Transverse colon (tissue), 4 donors: Measurements from ENCODE around the gene FBXO31. TPM values are rescaled to one million over a fixed set of nuclear protein-coding genes. Genes with fewer than 3 reads are reported as not detected.

Experiments
- DNase-seq: peaks from one replicate; pipeline ENCODE4 v3.0.0-alpha.2; 2019
- H3K27ac ChIP-seq, 4 donors: fragments of 200-600 bp; sonication (generic); 2 replicates each; pipeline ENCODE4 v1.5.1; 2016 to 2018; ENCODE audit warnings: inconsistent platforms in 4 of 4
- H3K27me3 ChIP-seq: fragments of 200-600 bp; sonication (generic); 2 replicates; pipeline ENCODE4 v1.5.1; 2017; ENCODE audit warnings: inconsistent platforms
- H3K36me3 ChIP-seq, 4 donors: fragments of 200-600 bp; sonication (generic); 2 replicates each; pipeline ENCODE4 v1.5.1; 2017 to 2019; ENCODE audit warnings: inconsistent platforms in 4 of 4
- H3K4me1 ChIP-seq, 4 donors: fragments of 200-600 bp; sonication (generic); 2 replicates each; pipeline ENCODE4 v1.5.1; 2017 to 2020; ENCODE audit warnings: inconsistent platforms in 4 of 4
- H3K4me3 ChIP-seq, 4 donors: fragments of 200-600 bp; sonication (generic); 1 replicate in 1 of 4; 2 replicates in 3 of 4; pipeline versions ENCODE4 v1.5.1 to v1.6.1; 2017 to 2019; ENCODE audit warnings: inconsistent platforms in 4 of 4
- H3K9me3 ChIP-seq, 2 donors: fragments of 200-600 bp; sonication (generic); 2 replicates each; pipeline ENCODE4 v1.5.1; 2017 to 2019; ENCODE audit warnings: inconsistent platforms in 2 of 2
- EP300 ChIP-seq: sonication (generic); formaldehyde crosslinking; IDR thresholded peaks from one replicate; pipeline ENCODE4 v1.6.1; 2017; ENCODE audit warnings: antibody characterized with exemption, low read depth
- POLR2A ChIP-seq: fragments of 450-650 bp; IDR thresholded peaks from one replicate; pipeline ENCODE4 v1.6.1; 2016; ENCODE audit warnings: antibody characterized with exemption, mild to moderate bottlenecking, moderate library complexity
- POLR2AphosphoS5 ChIP-seq, 3 donors: sonication (generic); formaldehyde crosslinking; IDR thresholded peaks; one replicate each; pipeline ENCODE4 v1.6.1; 2016; ENCODE audit warnings: antibody characterized with exemption in 3 of 3
- WGBS, 2 donors: methylation state at CpG; one replicate each; pipeline ENCODE4 v1.1.5; 2018; ENCODE audit warnings: low coverage in 1 of 2; 5-methylcytosine and 5-hydroxymethylcytosine counted together
- in situ Hi-C, 4 donors: fragments of 200-750 bp; cut with MboI; loops; one replicate each; pipeline versions ENCODE4 v1.15.0 to v1.15.1; 2017; ENCODE audit warnings: low sequenced_read_pairs in 3 of 4, low pct_ligation_motif_present in 1 of 4, low pct_unique_long_range_greater_than_20kb in 1 of 4
- intact Hi-C: fragments of 100-400 bp; cut with DNase I; formaldehyde crosslinking; loops from one replicate; pipeline ENCODE4 v1.15.1; 2023; ENCODE audit warnings: low total_unique reads
- total RNA-seq, 4 donors: library from RNA; depleted of rRNA; stranded (reverse); fragments of >200 nt; gene quantifications; one replicate each; pipeline ENCODE4 v1.1.0, GENCODE V29; 2016
- TF ChIP-seq, protein P1 (sequence below), 5 experiments: fragments of 200-600 bp in 3 of 5; fragments of 450-650 bp in 2 of 5; sonication (generic) in 3 of 5; IDR thresholded peaks; 1 replicate in 2 of 5; 2 replicates in 3 of 5; pipeline ENCODE4 v1.5.1; 2016 to 2017; ENCODE audit warnings: antibody characterized with exemption in 5 of 5, inconsistent platforms in 3 of 5, mild to moderate bottlenecking in 2 of 5, moderate library complexity in 1 of 5

Gene FBXO31
- total RNA-seq, 4 donors from 2014 or later: 83.6 to 403 (median 224) TPM

DNA sequence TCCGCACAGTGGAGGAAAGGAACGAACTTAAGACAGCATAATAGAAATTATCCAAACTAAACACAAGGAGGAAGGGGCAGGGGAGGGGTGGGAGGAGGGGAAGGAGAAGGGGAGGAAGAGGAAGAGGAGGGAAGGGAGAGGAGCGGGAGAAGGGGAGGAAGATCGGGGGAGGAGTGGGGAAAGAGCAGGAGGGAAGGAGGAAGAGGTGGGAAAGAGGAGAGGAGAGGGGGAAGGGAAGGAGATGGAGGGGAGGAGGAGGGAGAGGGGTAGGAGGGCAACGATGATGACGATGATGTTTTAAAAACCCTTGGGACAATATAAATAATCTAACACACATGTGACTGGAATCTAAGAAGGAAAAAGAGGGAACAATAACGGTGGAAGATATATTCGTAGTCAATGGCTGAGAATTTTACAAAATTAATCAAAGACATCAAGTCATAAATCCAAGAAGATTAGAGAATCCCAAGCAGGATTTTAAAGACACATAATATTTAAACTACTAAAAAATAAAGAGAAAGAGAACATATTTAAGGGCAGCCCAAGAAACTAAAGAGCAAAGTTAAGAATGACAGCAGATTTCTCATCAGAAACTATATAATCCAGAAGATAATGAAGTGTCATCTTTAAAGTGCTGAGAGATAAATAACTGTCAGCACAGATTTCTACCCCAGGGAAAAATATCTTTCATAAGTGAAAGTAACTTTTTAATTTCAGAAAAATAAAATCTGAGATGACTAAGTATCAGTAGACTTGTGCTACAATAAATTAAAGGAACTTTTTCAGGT, 96.5 kb downstream of the FBXO31 start:
- TF ChIP-seq, protein P1, sequence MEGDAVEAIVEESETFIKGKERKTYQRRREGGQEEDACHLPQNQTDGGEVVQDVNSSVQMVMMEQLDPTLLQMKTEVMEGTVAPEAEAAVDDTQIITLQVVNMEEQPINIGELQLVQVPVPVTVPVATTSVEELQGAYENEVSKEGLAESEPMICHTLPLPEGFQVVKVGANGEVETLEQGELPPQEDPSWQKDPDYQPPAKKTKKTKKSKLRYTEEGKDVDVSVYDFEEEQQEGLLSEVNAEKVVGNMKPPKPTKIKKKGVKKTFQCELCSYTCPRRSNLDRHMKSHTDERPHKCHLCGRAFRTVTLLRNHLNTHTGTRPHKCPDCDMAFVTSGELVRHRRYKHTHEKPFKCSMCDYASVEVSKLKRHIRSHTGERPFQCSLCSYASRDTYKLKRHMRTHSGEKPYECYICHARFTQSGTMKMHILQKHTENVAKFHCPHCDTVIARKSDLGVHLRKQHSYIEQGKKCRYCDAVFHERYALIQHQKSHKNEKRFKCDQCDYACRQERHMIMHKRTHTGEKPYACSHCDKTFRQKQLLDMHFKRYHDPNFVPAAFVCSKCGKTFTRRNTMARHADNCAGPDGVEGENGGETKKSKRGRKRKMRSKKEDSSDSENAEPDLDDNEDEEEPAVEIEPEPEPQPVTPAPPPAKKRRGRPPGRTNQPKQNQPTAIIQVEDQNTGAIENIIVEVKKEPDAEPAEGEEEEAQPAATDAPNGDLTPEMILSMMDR (IDR thresholded peaks at IDR 0.05): no peak
- TF ChIP-seq POLR2AphosphoS5 (IDR thresholded peaks at IDR 0.05): no peak
- TF ChIP-seq EP300: no peak
- no peak for TF ChIP-seq POLR2A
- no peaks in the 10 kb centered on the region for H3K36me3 ChIP-seq
- DNase-seq: no peak
- H3K27me3 ChIP-seq: no peaks in the 10 kb centered on the region
- no peaks in the 10 kb centered on the region for H3K4me1 ChIP-seq
- intact Hi-C loops (no loop called here), in situ Hi-C loops (loop anchor here in 2 of 4 donors (10.0 to 25.0 kb wide), 5 partner anchors 100 to 725 kb away; partner anchors contain the start of genes FOXC2 (in 2 of the 2) and MTHFSD (in 1 of the 2))
- WGBS, 2 donors: 33 to 76% methylated on average over 6 to 8 of the region's 8 CpGs
- H3K4me3 ChIP-seq: no peak overlapping the region
- no peaks in the 10 kb centered on the region for H3K9me3 ChIP-seq
- H3K27ac ChIP-seq: no peak overlapping the region

GRCh38 chr16:87284183-87284582, 99.4 kb downstream of the FBXO31 start:
- DNase-seq: no peak
- no peak for TF ChIP-seq POLR2A
- TF ChIP-seq POLR2AphosphoS5 (IDR thresholded peaks at IDR 0.05): no peak
- TF ChIP-seq, protein P1 (IDR thresholded peaks at IDR 0.05): no peak
- no peak for TF ChIP-seq EP300
- H3K36me3 ChIP-seq: no peaks in the 10 kb centered on the region
- H3K4me3 ChIP-seq: no peak overlapping the region
- no peaks in the 10 kb centered on the region for H3K4me1 ChIP-seq
- no peak overlapping the region for H3K27ac ChIP-seq
- intact Hi-C loops: no loop called here
- WGBS, 2 donors: 83% methylated on average over 2 of the region's 2 CpGs; no CpG with 5 or more reads in 1 of the 2 donors
- H3K9me3 ChIP-seq: no peaks in the 10 kb centered on the region
- H3K27me3 ChIP-seq: peaks cover 1% of the 10 kb centered on the region
- in situ Hi-C loops: loop anchor here in 2 of 4 donors (10.0 to 25.0 kb wide), 5 partner anchors 97 to 722 kb away; partner anchors contain the start of genes FOXC2 (in 2 of the 2) and MTHFSD (in 1 of the 2)

DNA sequence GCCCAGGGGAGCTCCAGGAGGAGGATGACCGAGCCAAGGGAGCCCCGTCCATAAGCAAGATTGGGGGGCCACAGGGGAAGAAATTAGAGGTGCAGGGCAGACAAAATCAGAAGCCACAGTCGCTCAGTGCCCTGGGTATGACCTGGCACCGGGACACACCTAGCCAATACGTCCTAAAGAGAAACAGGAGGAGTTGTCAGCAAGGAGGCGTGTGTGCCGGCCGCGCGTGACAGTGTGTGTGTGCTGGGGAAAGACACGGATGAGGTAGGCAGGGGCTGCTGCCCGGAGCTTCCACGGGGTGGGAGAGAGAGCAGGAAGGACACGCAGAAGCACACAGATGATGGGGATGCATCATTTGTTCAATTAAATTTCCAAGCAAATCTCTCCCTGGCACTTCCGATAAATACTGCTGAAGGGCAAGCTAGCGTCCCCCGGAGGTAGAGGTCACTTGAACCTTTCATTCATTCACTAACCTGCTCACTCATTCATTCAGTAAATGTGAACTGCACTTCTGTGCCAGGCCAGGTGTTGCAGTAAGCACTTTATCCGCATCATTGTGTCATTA, 104.4 kb downstream of the FBXO31 start:
- TF ChIP-seq, protein P1 (IDR thresholded peaks at IDR 0.05): no peak
- Histone ChIP-seq H3K27me3 (peaks cover 10% of the 10 kb centered on the region), H3K36me3 (no peaks in the 10 kb centered on the region), H3K4me1 (peaks cover 0 to 14% (median 7%) of the 10 kb centered on the region in 4 donors), H3K27ac (no peak overlapping the region), H3K9me3 (no peaks in the 10 kb centered on the region), H3K4me3 (no peak overlapping the region)
- intact Hi-C loops (loop anchor here (2.0 to 5.0 kb wide), 2 partner anchors 76 to 717 kb away; no protein-coding TSS in a partner anchor), in situ Hi-C loops (loop anchor here (10.0 to 25.0 kb wide), 5 partner anchors 92 to 717 kb away; partner anchors contain the start of genes FOXC2 (in 3 of the 4) and MTHFSD (in 1 of the 4))
- WGBS, 2 donors: 69 to 80% methylated on average over 7 to 17 of the region's 18 CpGs
- DNase-seq: no peak
